HG03439 (cell line): ENCODE data around the gene TREML4.
"Not testable (repeated sequence)": the region's sequence is repeated elsewhere in the genome, so short reads cannot be mapped to it uniquely, and the experiment has no call there.

Source experiments
- ATAC-seq: cut with Tn5 transposase; IDR thresholded peaks from one replicate; pipeline ENCODE4 v1.9.1; 2021; ENCODE audit warnings: mild to moderate bottlenecking, moderate library complexity; ENCODE audit not compliant: unreplicated experiment

TREML4 gene

DNA sequence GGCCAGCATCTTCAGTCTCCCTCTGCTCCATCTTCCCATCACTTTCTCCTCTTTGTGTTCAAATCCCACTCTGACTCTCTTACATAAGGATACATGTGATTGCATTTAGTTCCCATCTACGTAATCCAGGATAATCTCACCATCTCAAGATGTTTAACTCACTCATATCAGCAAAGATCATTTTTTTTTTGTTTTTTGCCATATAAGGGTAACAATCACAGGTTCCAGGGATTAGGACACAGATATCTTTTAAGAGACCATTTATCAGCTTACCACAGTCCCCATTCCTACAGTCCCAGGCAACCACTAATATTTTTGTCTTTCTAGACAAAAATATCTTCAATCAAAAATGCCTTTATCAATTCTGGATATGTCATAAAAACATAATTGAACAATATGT is 24.0 kb upstream of the TREML4 start:
- ATAC-seq = no peak

DNA sequence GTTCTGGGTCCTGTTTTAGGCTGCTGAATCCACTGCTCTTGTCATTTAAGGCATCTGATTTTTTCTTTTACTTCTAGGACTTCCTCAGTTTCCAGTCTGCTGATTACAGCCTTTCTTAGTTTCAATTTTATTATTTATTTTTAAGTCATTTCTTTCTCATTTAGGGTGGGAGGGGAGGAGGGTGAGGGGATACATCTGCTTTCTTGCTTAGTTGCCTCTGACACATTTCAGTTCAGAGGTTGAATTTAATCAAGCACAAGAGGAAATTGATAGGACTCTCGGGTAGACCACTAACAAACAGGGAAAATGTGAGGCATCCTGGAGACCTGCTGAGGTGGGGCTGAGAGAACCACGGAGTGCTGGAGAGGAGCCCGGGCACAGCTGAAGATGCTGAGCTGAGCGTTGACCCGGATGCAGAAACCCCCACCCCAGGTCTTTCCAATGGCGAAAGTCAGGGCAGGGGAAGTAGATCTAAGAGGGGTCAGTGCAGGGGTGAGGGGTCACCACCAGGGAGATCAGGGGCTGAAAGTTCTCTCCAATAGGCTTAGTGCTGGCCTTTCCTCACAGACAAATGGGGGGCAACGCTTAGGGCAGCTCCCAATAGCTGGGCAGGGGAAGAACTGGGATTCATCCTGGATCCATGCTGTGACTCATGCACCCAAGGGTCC is 19.6 kb upstream of the TREML4 start:
- no peak for ATAC-seq

GRCh38 chr6:41209547-41210320 is 18.4 kb upstream of the TREML4 start:
- ATAC-seq = no peak

GRCh38 chr6:41214559-41215238 is 13.4 kb upstream of the TREML4 start:
- no peak for ATAC-seq

DNA sequence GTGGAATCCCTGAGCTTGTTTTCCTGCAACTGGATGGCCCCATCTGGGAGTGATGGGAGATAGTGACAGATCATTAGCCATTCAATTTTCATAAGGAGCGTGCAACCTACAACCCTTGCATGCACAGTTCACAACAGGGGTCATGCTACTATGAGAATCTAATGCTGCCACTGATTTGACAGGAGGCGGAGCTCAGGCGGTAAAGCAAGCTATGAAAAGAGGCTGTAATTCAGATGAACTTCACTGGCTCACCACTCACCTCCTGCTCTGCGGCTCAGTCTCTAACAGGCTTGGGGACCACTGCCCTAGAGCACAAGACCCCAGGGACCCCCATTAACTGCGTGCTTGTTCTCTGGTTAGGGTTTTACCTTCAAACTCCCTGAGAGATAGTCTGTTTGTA is 12.4 kb upstream of the TREML4 start:
- ATAC-seq = no peak

- ATAC-seq = no peak
Measured at GRCh38 chr6:41216616-41217015, 11.5 kb upstream of the TREML4 start.

- no peak for ATAC-seq
Measured at GRCh38 chr6:41222045-41222444, 6.1 kb upstream of the TREML4 start.

GRCh38 chr6:41222513-41222912 is 5.6 kb upstream of the TREML4 start:
- ATAC-seq = no peak

DNA sequence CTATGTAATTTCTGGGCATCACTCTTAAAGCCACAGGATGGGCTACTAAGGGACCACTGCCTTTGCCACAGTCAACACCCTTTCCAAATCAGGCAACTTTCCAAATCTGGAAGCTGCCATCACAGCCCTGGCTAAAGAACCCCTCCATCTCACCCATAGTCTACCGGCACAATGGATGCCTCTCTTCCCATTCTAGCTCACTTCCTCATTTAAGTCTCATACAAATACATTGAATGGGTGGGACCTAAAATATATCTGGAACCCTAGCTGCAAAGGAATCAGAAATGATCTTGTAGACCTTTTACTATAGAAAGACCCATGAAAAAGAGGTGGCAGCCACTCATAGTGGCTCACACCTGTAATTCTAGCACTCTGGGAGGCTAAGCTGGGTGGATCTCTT is 3.3 kb upstream of the TREML4 start:
- ATAC-seq = no peak

DNA sequence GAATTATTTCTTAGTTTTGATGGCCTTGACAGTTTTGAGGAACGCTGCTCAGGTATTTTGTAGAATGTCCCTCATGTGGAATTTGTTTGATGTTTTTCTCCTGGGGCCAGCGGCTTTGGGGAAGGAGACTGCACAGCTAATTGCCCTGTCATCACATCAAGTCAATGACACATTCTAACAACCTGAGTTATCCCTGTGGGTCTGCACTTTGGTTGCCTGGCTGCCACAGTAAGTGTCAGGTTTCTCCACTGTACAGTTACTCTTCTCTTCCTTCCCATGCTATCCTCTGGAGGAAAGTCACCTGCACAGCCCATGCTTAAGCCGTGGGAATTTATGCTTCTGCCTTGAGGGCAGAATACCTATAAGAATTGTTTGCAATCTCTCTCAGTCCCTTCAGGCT is 1.4 kb upstream of the TREML4 start:
- ATAC-seq = no peak

DNA sequence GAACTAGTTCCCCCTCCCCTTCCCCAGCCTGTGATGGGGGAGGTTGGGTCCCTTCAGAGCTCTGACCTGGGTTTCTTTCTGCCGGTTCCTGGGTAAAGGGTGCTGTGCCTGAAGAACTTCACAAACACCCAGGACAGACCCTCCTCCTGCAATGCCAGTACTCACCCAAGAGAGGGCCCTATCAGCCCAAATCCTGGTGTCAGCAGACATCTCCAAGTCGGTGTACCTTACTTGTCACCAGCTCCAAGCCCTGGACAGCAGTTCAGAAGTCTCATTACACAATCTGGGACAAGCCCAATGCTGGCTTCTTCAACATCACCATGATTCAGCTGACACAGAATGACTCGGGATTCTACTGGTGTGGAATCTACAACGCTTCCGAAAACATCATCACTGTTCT is 467 bp downstream of the TREML4 start:
- ATAC-seq = no peak

DNA sequence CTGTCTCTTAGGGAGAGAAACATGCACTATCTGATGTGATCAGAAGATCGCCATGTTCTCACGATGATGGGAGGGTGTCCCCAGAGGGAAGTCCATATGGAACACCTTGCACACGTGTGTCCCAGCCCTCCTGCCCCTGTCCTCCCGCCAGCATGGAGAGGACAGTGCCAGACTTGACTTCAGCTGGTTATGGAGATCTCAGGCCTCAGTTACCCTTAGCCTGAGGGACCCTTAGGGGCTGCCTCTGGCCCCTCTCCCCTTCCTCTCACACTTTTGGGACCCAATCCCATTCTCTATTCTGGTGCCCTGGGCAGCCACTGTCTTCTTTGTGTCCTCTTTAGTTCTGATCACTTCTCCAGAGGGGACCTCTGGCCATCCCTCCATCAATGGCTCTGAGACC is 1.6 kb downstream of the TREML4 start:
- no peak for ATAC-seq

DNA sequence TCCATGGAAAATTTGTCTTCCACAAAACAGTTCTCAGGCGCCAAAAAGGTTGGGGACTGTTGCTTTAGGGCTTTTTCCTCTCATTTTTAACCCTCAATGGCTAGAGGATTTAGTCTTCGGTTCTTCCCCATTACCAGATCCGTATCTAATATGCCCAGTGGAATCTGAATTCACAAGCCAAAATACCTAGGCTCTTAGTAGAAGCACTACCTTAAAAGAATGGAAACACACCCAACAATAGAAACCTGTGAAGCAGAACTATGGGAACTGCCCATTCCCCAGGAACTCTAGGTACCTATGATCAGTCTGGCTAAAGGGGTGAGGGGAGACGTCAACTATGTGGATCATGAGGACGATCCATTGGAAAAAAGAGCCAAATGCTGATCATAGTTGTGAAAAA is 3.1 kb downstream of the TREML4 start:
- no peak for ATAC-seq

- ATAC-seq = no peak
Measured at GRCh38 chr6:41232667-41233066, 4.5 kb downstream of the TREML4 start.

DNA sequence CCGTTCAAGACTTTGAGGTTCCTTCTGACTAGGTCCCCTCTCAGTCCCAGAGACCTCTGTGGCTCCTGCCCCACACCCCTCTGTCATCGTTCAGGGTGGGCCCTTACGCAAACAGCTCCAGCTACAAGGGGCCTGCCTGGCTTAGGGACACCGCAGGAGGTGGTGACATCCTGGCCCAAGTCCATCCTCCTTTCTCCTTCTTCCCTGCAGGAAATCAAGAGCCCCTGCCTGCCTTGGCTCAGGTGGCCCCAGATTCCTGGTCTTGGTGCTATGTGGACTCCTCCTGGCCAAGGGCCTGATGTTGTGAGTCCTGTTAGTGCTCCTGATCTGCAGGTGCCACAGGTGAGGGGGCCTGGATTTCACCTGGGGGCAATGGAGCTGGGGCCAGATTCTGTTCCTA is 8.1 kb downstream of the TREML4 start:
- no peak for ATAC-seq

DNA sequence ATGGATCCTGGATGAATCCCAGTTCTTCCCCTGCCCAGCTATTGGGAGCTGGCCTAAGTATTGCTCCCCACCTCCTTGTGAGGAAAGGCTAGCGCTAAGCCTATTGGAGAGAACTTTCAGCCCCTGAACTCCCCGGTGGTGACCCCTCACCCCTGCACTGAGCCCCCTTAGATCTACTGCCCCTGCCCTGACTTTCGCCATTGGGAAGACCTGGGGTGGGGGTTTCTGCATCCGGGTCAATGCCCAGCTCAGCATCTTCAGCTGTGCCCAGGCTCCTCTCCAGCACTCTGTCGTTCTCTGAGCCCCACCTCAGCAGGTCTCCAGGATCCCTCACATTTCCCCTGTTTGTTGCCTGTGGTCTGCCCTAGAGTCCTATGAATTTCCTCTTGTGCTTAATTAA is 9.0 kb downstream of the TREML4 start:
- no peak for ATAC-seq

DNA sequence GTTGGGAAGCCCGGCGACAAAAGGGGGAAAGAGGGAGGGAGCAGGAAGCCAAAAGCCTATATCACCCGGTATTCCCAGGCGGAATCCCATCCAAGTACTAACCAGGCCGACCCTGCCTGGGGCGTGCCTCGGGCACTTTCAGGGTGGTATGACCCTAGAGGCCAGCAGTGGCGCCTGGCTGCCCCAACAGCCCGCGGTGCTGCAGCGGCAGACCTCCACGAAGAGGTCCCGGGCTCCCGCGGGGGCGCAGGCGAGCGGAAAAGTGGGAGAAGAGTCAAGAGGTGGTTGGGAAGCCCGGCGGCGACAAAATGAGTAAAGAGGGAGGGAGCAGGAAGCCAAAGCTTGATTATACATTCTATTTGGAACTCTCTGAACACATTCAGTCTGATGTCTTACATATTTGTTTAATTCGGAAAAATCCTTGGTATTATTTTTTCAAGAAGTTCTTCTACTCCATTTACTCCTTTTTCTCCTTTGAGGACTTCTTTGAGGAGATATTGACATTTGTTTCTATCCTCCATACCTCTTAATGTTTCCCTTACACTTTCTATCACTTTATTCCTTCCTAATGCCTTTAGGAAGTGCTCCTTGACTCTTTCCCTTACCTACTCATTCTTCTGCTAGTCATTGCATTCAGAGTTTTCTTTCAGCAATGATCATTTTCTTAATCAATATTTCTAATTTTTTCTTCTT is 11.5 kb downstream of the TREML4 start:
- ATAC-seq = no peak

DNA sequence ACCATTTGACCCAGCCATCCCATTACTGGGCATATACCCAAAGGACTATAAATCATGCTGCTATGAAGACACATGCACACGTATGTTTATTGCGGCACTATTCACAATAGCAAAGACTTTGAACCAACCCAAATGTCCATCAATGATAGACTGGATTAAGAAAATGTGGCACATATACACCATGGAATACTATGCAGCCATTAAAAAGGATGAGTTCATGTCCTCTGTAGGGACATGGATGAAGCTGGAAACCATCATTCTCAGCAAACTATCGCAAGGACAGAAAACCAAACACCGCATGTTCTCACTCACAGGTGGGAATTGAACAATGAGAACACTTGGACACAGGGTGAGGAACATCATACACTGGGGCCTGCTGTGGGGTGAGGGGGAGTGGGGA is 18.4 kb downstream of the TREML4 start:
- ATAC-seq = not testable (repeated sequence)

DNA sequence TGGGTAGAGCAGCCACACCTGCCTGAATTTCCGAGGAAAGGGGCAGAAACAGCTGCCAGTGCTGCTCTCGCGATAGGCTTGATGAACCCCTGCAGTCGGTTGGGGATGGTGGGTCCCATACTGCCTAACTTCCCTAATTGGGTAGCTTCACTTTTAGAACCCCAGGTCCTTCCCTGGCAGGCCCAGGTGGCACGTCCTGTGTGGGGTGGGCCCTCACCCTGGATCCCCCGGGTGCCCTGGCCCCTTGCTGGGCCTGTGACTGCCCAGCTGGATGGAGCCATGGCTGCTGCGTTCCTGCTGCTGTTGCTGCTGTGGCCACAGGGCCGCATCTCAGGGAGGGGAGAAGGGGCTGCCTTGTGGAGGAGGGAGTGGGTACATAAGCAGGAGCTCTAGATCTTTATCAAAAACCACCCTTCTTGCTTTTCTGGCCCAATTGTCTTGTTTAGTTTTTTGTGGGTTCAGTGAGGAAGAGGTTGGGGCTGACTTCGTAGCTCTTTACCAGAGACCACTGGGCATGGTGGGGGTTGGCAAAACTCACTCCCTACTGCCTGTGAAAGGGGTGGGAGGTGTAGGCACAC is 19.2 kb downstream of the TREML4 start:
- ATAC-seq = no peak

GRCh38 chr6:41247882-41248705 is 19.9 kb downstream of the TREML4 start:
- no peak for ATAC-seq
